Caco-2 (cell line): ENCODE measurements around the gene OR5K2. TPM values are rescaled to one million over a fixed set of nuclear protein-coding genes. Genes with fewer than 3 reads are reported as not detected.

Experiments used
- BruUV-seq: library from RNA; stranded (reverse); fragments of 400-500 nt; replicated peaks from 2 replicates; lab custom pipeline; 2021; lab: Mats Ljungman, UMichigan
- CTCF ChIA-PET: fragments of 300-600 bp; sonication (Branson Sonifier 250); formaldehyde crosslinking; loops from one replicate; lab custom pipeline; 2022; ENCODE audit warnings: antibody characterized with exemption; lab: Charles Lee
- POLR2A ChIA-PET: fragments of 300-600 bp; sonication (Branson Sonifier 250); formaldehyde crosslinking; loops from one replicate; lab custom pipeline; 2022; ENCODE audit warnings: antibody characterized with exemption; lab: Charles Lee
- DNase-seq, 2 experiments: peaks; one replicate each; pipeline versions ENCODE4 v3.0.0 to v3.0.0-alpha.2; 2020 to 2022
- H3K27me3 ChIP-seq: replicated peaks from 2 replicates; pipeline ENCODE4 v1.6.0; 2011; ENCODE audit warnings: low read length; ENCODE audit not compliant: control insufficient read depth, insufficient read depth
- H3K36me3 ChIP-seq: 2 replicates; pipeline ENCODE4 v1.5.1; 2011; ENCODE audit warnings: low read length; ENCODE audit not compliant: control insufficient read depth, insufficient read depth
- H3K4me1 ChIP-seq: fragments of 250-450 bp; sonication (Bioruptor Pico); 2 replicates; pipeline ENCODE4 v1.5.1; 2020; ENCODE audit warnings: mild to moderate bottlenecking
- H3K4me3 ChIP-seq: 2 replicates; pipeline ENCODE4 v1.5.1; 2011; ENCODE audit warnings: low read depth, mild to moderate bottlenecking, control low read depth, low read length
- H3K9me3 ChIP-seq: fragments of 250-450 bp; sonication (Bioruptor Pico); 2 replicates; pipeline ENCODE4 v1.5.1; 2020; ENCODE audit warnings: mild to moderate bottlenecking, moderate library complexity
- H3K27ac Mint-ChIP-seq: one replicate; pipeline ENCODE4 v1.8.0; 2022; ENCODE audit warnings: mixed read lengths; ENCODE audit not compliant: unreplicated experiment
- H3K27me3 Mint-ChIP-seq: one replicate; pipeline ENCODE4 v1.8.0; 2022; ENCODE audit warnings: mixed read lengths; ENCODE audit not compliant: insufficient read depth, unreplicated experiment
- H3K36me3 Mint-ChIP-seq: one replicate; pipeline ENCODE4 v1.8.0; 2022; ENCODE audit warnings: mild to moderate bottlenecking, mixed read lengths; ENCODE audit not compliant: insufficient read depth, unreplicated experiment
- H3K4me1 Mint-ChIP-seq: one replicate; pipeline ENCODE4 v1.8.0; 2022; ENCODE audit warnings: low read depth, mixed read lengths; ENCODE audit not compliant: unreplicated experiment
- H3K4me3 Mint-ChIP-seq: one replicate; pipeline ENCODE4 v1.8.0; 2022; ENCODE audit warnings: mild to moderate bottlenecking, moderate library complexity, mixed read lengths; ENCODE audit not compliant: unreplicated experiment
- H3K9me3 Mint-ChIP-seq: one replicate; pipeline ENCODE4 v1.8.0; 2022; ENCODE audit warnings: mixed read lengths; ENCODE audit not compliant: unreplicated experiment
- CTCF ChIP-seq, 2 experiments: fragments of 200-600 bp in 1 of 2; IDR thresholded peaks; 1 replicate in 1 of 2; 2 replicates in 1 of 2; pipeline versions ENCODE4 v1.5.1 to v1.8.0; 2011 to 2022; ENCODE audit warnings: antibody characterized with exemption in 1 of 2, control low read depth in 1 of 2, inconsistent platforms in 1 of 2, low read depth in 1 of 2, low read length in 1 of 2, mild to moderate bottlenecking in 1 of 2, moderate library complexity in 1 of 2; ENCODE audit not compliant: insufficient read depth in 1 of 2, severe bottlenecking in 1 of 2, unreplicated experiment in 1 of 2
- intact Hi-C: fragments of 100-400 bp; cut with micrococcal nuclease; formaldehyde crosslinking; loops from one replicate; pipeline ENCODE4 v1.10.0; 2022; ENCODE audit not compliant: unreplicated experiment
- total RNA-seq: library from RNA; stranded (reverse); gene quantifications from 2 replicates; pipeline ENCODE4 v1.2.3, GENCODE V29; 2022

OR5K2 gene
- total RNA-seq, 1 experiment from 2014 or later, result not detected

- no peak overlapping the region for H3K4me3 ChIP-seq
- DNase-seq, result no peak
- BruUV-seq, result no TSS peak
- H3K36me3 ChIP-seq, result no peaks in the 10 kb centered on the region
- intact Hi-C loops, result no loop called here
- Mint-ChIP-seq H3K27ac (no peak overlapping the region), H3K27me3 (no peaks in the 10 kb centered on the region), H3K4me3 (no peak overlapping the region), H3K9me3 (no peaks in the 10 kb centered on the region), H3K4me1 (peaks cover 7% of the 10 kb centered on the region), H3K36me3 (no peaks in the 10 kb centered on the region)
- CTCF ChIA-PET, result no interaction called here
- H3K4me1 ChIP-seq, result peaks cover 14% of the 10 kb centered on the region; the same call in 1 of the 2 replicates
- TF ChIP-seq CTCF (IDR thresholded peaks at IDR 0.05; ENCODE audit: insufficient read depth in 1 of 2, low read depth in 1 of 2, low read length in 1 of 2, severe bottlenecking in 1 of 2, unreplicated experiment in 1 of 2), result no peak
- no peaks in the 10 kb centered on the region for H3K9me3 ChIP-seq
- H3K27me3 ChIP-seq, result no peaks in the 10 kb centered on the region
- POLR2A ChIA-PET, result no interaction called here
Observed at GRCh38 chr3:98501863-98502576, 4.5 kb downstream of the OR5K2 start.

- Mint-ChIP-seq H3K4me1 (peaks cover 10% of the 10 kb centered on the region), H3K4me3 (no peak overlapping the region), H3K27me3 (no peaks in the 10 kb centered on the region), H3K36me3 (no peaks in the 10 kb centered on the region), H3K9me3 (no peaks in the 10 kb centered on the region), H3K27ac (no peak overlapping the region)
- CTCF ChIA-PET, result interaction anchor here (0.6 kb wide), 1 partner anchor 313 kb away, joined by 3 read pairs; no protein-coding TSS in a partner anchor
- POLR2A ChIA-PET, result no interaction called here
- TF ChIP-seq CTCF (IDR thresholded peaks at IDR 0.05; ENCODE audit: insufficient read depth in 1 of 2, low read depth in 1 of 2, low read length in 1 of 2, severe bottlenecking in 1 of 2, unreplicated experiment in 1 of 2), result no peak
- H3K9me3 ChIP-seq, result no peaks in the 10 kb centered on the region
- no peaks in the 10 kb centered on the region for H3K36me3 ChIP-seq
- DNase-seq, result peak in 1 of 2 experiments; percentile 17
- no peak overlapping the region for H3K4me3 ChIP-seq
- intact Hi-C loops, result loop anchor here (1.0 kb wide), 1 partner anchor 18 kb away; the partner anchor contains the start of gene CLDND1
- H3K4me1 ChIP-seq, result peaks cover 14% of the 10 kb centered on the region; the same call in 1 of the 2 replicates
- BruUV-seq, result no TSS peak
- no peaks in the 10 kb centered on the region for H3K27me3 ChIP-seq
Observed at GRCh38 chr3:98504539-98504938, 7.1 kb downstream of the OR5K2 start.

- Mint-ChIP-seq H3K27ac (no peak overlapping the region), H3K36me3 (no peaks in the 10 kb centered on the region), H3K4me1 (peaks cover 9% of the 10 kb centered on the region), H3K4me3 (no peak overlapping the region), H3K27me3 (no peaks in the 10 kb centered on the region), H3K9me3 (no peaks in the 10 kb centered on the region)
- Histone ChIP-seq H3K9me3 (no peaks in the 10 kb centered on the region), H3K27me3 (no peaks in the 10 kb centered on the region), H3K36me3 (no peaks in the 10 kb centered on the region), H3K4me1 (peaks cover 14% of the 10 kb centered on the region; the same call in 1 of the 2 replicates), H3K4me3 (no peak overlapping the region)
- TF ChIP-seq CTCF (IDR thresholded peaks at IDR 0.05; ENCODE audit: insufficient read depth in 1 of 2, low read depth in 1 of 2, low read length in 1 of 2, severe bottlenecking in 1 of 2, unreplicated experiment in 1 of 2), result no peak
- DNase-seq, result no peak
- BruUV-seq, result no TSS peak
- intact Hi-C loops, result no loop called here
- POLR2A ChIA-PET, result no interaction called here
- CTCF ChIA-PET, result no interaction called here
Observed at GRCh38 chr3:98508582-98508981, 11.1 kb downstream of the OR5K2 start.
